ENCODE results near the gene PAM16.

Gene PAM16

GRCh38 chr16:4291699-4292098, 59.4 kb downstream of the PAM16 start:
- no peak overlapping the region for H3K4me3 ChIP-seq (ENCODE audit: low read depth, low read length)
- TF ChIP-seq, protein P1, sequence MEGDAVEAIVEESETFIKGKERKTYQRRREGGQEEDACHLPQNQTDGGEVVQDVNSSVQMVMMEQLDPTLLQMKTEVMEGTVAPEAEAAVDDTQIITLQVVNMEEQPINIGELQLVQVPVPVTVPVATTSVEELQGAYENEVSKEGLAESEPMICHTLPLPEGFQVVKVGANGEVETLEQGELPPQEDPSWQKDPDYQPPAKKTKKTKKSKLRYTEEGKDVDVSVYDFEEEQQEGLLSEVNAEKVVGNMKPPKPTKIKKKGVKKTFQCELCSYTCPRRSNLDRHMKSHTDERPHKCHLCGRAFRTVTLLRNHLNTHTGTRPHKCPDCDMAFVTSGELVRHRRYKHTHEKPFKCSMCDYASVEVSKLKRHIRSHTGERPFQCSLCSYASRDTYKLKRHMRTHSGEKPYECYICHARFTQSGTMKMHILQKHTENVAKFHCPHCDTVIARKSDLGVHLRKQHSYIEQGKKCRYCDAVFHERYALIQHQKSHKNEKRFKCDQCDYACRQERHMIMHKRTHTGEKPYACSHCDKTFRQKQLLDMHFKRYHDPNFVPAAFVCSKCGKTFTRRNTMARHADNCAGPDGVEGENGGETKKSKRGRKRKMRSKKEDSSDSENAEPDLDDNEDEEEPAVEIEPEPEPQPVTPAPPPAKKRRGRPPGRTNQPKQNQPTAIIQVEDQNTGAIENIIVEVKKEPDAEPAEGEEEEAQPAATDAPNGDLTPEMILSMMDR (IDR thresholded peaks at IDR 0.05; ENCODE audit: low read depth, low read length): no peak
